OCI-LY1 (cell line): ENCODE results near the gene PTPRG.
A peak's percentile ranks its signal among the peaks of the same experiment; 100 is the strongest.

Experiments
- H2AFZ ChIP-seq: fragments of 200-600 bp; sonication (generic), shearing (Covaris generic); 2 replicates; pipeline ENCODE4 v1.6.0; 2014; ENCODE audit warnings: antibody characterized with exemption, mild to moderate bottlenecking, low read length
- H3F3A ChIP-seq: fragments of 200-600 bp; sonication (generic), shearing (Covaris generic); 2 replicates; pipeline ENCODE4 v1.6.0; 2014; ENCODE audit warnings: mild to moderate bottlenecking, antibody characterized with exemption, low read length, moderate library complexity; ENCODE audit not compliant: insufficient read depth
- H3K27ac ChIP-seq: fragments of 200-600 bp; sonication (generic); 2 replicates; pipeline ENCODE4 v1.5.1; 2014; ENCODE audit warnings: low read length, mixed run types, mild to moderate bottlenecking, low read depth; ENCODE audit not compliant: poor library complexity, severe bottlenecking
- H3K27me3 ChIP-seq: fragments of 200-600 bp; sonication (generic); 2 replicates; pipeline ENCODE4 v1.6.0; 2014; ENCODE audit warnings: antibody characterized with exemption, mild to moderate bottlenecking, low read length, moderate library complexity; ENCODE audit not compliant: insufficient read depth
- H3K36me3 ChIP-seq: fragments of 200-600 bp; sonication (generic); 2 replicates; pipeline ENCODE4 v1.6.1; 2014; ENCODE audit warnings: mild to moderate bottlenecking, antibody characterized with exemption, low read length, moderate library complexity, mixed read lengths; ENCODE audit not compliant: insufficient read depth
- H3K4me1 ChIP-seq: fragments of 200-600 bp; sonication (generic); 2 replicates; pipeline ENCODE4 v1.5.1; 2014; ENCODE audit warnings: mild to moderate bottlenecking, low read length, moderate library complexity; ENCODE audit not compliant: insufficient read depth, severe bottlenecking
- H3K4me2 ChIP-seq: fragments of 200-600 bp; sonication (generic), shearing (Covaris generic); 2 replicates; pipeline ENCODE4 v1.6.1; 2014; ENCODE audit warnings: low read length
- H3K4me3 ChIP-seq: fragments of 200-600 bp; sonication (generic); 2 replicates; pipeline ENCODE4 v1.5.1; 2014; ENCODE audit warnings: low read length, low read depth, mild to moderate bottlenecking, mixed read lengths; ENCODE audit not compliant: poor library complexity, severe bottlenecking
- H3K79me2 ChIP-seq: fragments of 200-600 bp; shearing (Covaris generic); 2 replicates; pipeline ENCODE4 v1.6.1; 2016; ENCODE audit warnings: mixed run types, low read length, mixed read lengths; ENCODE audit not compliant: insufficient read depth
- H3K9ac ChIP-seq: fragments of 200-600 bp; sonication (generic), shearing (Covaris generic); 2 replicates; pipeline ENCODE4 v1.6.1; 2014; ENCODE audit warnings: mild to moderate bottlenecking, low read length, mixed read lengths
- H3K9me2 ChIP-seq: fragments of 200-600 bp; sonication (generic), shearing (Covaris generic); 2 replicates; pipeline ENCODE4 v1.6.1; 2014; ENCODE audit warnings: low read depth, mild to moderate bottlenecking, low read length, mixed read lengths
- H3K9me3 ChIP-seq: fragments of 200-600 bp; shearing (Covaris generic); 2 replicates; pipeline ENCODE4 v1.6.1; 2014; ENCODE audit warnings: low read length, mixed read lengths
- H4K20me1 ChIP-seq: fragments of 200-600 bp; sonication (generic), shearing (Covaris generic); 2 replicates; pipeline ENCODE4 v1.6.0; 2016; ENCODE audit warnings: mild to moderate bottlenecking, low read length; ENCODE audit not compliant: insufficient read depth
- EZH2 ChIP-seq: fragments of 200-600 bp; sonication (generic), shearing (Covaris generic); IDR thresholded peaks from 2 replicates; pipeline ENCODE4 v1.8.0; 2017; ENCODE audit warnings: borderline replicate concordance, mixed run types, mild to moderate bottlenecking, antibody characterized with exemption, low read length, moderate library complexity, mixed read lengths
- TF ChIP-seq, protein P1 (sequence below): fragments of 200-600 bp; sonication (generic), shearing (Covaris generic); IDR thresholded peaks from 2 replicates; pipeline ENCODE4 v1.5.1; 2017; ENCODE audit warnings: mild to moderate bottlenecking, antibody characterized with exemption, low read length, moderate library complexity, mixed read lengths

The PTPRG gene

DNA sequence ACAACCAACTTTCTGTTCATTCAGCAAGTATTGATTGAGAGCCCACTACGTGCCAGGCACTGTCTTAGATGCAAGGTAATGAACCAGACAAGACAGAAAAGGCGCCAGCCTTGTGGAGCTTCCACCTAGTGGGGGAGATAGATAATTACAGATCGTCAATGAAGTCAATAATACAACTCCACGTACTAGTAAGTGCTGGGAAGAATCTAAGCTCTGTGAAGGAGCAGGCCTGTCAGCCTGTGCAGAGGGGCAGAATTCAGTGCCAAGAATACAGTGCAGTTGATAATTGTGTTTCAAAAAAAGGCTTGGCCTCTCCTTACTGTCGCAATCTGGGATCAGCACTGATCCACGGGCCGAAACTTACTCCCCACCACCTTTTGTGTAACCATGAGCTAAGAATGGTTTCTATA lies 625.7 kb downstream of the PTPRG start:
- H3K27ac ChIP-seq: no peak overlapping the region
- H3K4me2 ChIP-seq: no peak overlapping the region
- no peaks in the 10 kb centered on the region for H3F3A ChIP-seq
- no peaks in the 10 kb centered on the region for H3K27me3 ChIP-seq
- H3K4me1 ChIP-seq: no peaks in the 10 kb centered on the region
- no peaks in the 10 kb centered on the region for H3K9me3 ChIP-seq
- H4K20me1 ChIP-seq: no peaks in the 10 kb centered on the region
- H3K36me3 ChIP-seq: no peaks in the 10 kb centered on the region
- no peak overlapping the region for H2AFZ ChIP-seq
- H3K9ac ChIP-seq: no peak overlapping the region
- H3K79me2 ChIP-seq: no peaks in the 10 kb centered on the region
- H3K4me3 ChIP-seq: no peak overlapping the region
- TF ChIP-seq, protein P1, sequence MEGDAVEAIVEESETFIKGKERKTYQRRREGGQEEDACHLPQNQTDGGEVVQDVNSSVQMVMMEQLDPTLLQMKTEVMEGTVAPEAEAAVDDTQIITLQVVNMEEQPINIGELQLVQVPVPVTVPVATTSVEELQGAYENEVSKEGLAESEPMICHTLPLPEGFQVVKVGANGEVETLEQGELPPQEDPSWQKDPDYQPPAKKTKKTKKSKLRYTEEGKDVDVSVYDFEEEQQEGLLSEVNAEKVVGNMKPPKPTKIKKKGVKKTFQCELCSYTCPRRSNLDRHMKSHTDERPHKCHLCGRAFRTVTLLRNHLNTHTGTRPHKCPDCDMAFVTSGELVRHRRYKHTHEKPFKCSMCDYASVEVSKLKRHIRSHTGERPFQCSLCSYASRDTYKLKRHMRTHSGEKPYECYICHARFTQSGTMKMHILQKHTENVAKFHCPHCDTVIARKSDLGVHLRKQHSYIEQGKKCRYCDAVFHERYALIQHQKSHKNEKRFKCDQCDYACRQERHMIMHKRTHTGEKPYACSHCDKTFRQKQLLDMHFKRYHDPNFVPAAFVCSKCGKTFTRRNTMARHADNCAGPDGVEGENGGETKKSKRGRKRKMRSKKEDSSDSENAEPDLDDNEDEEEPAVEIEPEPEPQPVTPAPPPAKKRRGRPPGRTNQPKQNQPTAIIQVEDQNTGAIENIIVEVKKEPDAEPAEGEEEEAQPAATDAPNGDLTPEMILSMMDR: peak; percentile 36; the same call in 1 of the 2 replicates
- no peak for TF ChIP-seq EZH2
- H3K9me2 ChIP-seq: no peaks in the 10 kb centered on the region

DNA sequence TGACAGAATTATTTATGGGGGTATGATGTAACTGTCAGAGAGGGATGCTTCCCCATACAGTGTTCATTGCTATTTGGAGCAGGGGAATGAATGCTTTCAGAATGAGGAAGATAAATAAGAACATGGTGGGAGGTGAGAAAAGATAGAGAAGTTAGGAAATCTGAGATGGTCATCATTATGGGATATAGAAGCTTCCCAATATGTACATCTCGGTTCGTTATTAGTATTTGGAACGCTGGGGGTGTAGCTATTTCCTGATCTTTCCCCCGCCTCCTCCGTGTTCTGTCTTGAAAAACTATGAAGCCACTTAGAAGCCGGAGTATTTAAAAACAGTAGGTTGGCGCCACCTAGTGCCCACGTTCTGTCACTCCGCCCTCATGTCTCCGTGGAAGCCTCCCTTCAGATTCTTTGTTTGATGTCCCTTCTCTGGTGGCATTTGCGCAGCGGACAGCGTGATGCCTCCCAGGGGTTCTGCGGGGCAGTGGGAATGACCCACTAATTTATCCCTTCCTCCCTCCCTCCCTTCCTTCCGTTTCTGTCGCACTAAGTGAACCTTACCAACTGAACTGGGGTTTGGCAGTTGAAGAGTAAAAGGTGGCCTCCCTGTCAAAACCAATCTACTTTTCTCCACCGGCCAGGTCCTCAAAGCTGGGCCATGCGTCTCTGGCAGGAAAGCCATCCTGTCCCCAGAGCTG lies 627.5 kb downstream of the PTPRG start:
- H3K4me3 ChIP-seq: no peak overlapping the region
- no peaks in the 10 kb centered on the region for H4K20me1 ChIP-seq
- H3K4me1 ChIP-seq: no peaks in the 10 kb centered on the region
- no peaks in the 10 kb centered on the region for H3K9me3 ChIP-seq
- H3K79me2 ChIP-seq: no peaks in the 10 kb centered on the region
- TF ChIP-seq EZH2: no peak
- TF ChIP-seq, protein P1: peak; percentile 76
- no peaks in the 10 kb centered on the region for H3K9me2 ChIP-seq
- H3F3A ChIP-seq: no peaks in the 10 kb centered on the region
- no peak overlapping the region for H2AFZ ChIP-seq
- H3K9ac ChIP-seq: no peak overlapping the region
- no peak overlapping the region for H3K4me2 ChIP-seq
- H3K27ac ChIP-seq: no peak overlapping the region
- H3K27me3 ChIP-seq: no peaks in the 10 kb centered on the region
- H3K36me3 ChIP-seq: no peaks in the 10 kb centered on the region

DNA sequence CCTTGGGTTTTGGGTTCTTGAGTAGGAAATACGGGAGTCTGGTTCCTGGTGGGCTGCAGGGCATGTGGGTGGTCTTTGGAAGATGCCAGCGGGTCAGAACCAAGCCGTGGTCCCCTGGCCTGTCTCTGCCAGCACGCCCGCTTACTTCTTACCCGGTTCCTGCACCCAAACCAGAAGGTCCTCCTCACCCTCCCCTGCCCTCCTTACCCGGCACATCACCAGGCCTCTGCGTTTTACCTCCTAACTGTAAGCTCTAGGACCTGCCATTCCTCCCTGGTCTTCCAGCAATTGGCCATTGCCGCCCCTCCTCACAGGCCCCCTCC lies 628.0 kb downstream of the PTPRG start:
- H3F3A ChIP-seq: no peaks in the 10 kb centered on the region
- no peaks in the 10 kb centered on the region for H3K79me2 ChIP-seq
- H3K27me3 ChIP-seq: no peaks in the 10 kb centered on the region
- H3K9ac ChIP-seq: no peak overlapping the region
- H3K4me3 ChIP-seq: no peak overlapping the region
- H3K4me1 ChIP-seq: no peaks in the 10 kb centered on the region
- no peak overlapping the region for H3K27ac ChIP-seq
- no peak overlapping the region for H2AFZ ChIP-seq
- H3K9me3 ChIP-seq: no peaks in the 10 kb centered on the region
- no peaks in the 10 kb centered on the region for H3K9me2 ChIP-seq
- TF ChIP-seq, protein P1: no peak
- H3K36me3 ChIP-seq: no peaks in the 10 kb centered on the region
- no peaks in the 10 kb centered on the region for H4K20me1 ChIP-seq
- H3K4me2 ChIP-seq: no peak overlapping the region
